ENCODE data around the gene RBM10.

DNA sequence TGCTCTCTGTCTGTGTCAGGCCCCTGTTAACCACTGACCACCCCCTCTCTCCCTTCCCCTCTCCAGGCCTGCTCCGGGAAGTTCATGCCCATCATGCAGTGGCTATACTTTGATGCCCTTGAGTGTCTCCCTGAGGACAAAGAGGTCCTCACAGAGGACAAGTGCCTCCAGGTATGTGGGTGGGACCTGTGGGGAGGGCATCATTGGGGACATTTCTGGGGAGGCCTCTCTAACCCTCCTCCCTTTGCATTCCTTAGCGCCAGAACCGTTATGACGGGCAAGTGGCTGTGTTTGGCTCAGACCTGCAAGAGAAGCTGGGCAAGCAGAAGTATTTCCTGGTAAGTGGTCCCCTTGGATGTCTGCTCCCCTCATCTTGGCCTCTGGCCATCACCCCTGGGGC lies 57.9 kb downstream of the RBM10 start:
- TF ChIP-seq, protein P1, sequence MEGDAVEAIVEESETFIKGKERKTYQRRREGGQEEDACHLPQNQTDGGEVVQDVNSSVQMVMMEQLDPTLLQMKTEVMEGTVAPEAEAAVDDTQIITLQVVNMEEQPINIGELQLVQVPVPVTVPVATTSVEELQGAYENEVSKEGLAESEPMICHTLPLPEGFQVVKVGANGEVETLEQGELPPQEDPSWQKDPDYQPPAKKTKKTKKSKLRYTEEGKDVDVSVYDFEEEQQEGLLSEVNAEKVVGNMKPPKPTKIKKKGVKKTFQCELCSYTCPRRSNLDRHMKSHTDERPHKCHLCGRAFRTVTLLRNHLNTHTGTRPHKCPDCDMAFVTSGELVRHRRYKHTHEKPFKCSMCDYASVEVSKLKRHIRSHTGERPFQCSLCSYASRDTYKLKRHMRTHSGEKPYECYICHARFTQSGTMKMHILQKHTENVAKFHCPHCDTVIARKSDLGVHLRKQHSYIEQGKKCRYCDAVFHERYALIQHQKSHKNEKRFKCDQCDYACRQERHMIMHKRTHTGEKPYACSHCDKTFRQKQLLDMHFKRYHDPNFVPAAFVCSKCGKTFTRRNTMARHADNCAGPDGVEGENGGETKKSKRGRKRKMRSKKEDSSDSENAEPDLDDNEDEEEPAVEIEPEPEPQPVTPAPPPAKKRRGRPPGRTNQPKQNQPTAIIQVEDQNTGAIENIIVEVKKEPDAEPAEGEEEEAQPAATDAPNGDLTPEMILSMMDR (IDR thresholded peaks at IDR 0.05; ENCODE audit: poor library complexity): no peak
- TF ChIP-seq EZH2 (IDR thresholded peaks at IDR 0.05; ENCODE audit: borderline replicate concordance): no peak
- TF ChIP-seq EZH2phosphoT487 (IDR thresholded peaks at IDR 0.05; ENCODE audit: low read depth, severe bottlenecking, unreplicated experiment): no peak

Data from hepatocyte (in vitro differentiated cells).